HG02623 (cell line): ENCODE data around the gene CDH7.
A peak's percentile ranks its signal among the peaks of the same experiment; 100 is the strongest.

Experiments
- ATAC-seq: cut with Tn5 transposase; IDR thresholded peaks from one replicate; pipeline ENCODE4 v1.9.1; 2021; ENCODE audit warnings: moderate library complexity; ENCODE audit not compliant: unreplicated experiment

The CDH7 gene

DNA sequence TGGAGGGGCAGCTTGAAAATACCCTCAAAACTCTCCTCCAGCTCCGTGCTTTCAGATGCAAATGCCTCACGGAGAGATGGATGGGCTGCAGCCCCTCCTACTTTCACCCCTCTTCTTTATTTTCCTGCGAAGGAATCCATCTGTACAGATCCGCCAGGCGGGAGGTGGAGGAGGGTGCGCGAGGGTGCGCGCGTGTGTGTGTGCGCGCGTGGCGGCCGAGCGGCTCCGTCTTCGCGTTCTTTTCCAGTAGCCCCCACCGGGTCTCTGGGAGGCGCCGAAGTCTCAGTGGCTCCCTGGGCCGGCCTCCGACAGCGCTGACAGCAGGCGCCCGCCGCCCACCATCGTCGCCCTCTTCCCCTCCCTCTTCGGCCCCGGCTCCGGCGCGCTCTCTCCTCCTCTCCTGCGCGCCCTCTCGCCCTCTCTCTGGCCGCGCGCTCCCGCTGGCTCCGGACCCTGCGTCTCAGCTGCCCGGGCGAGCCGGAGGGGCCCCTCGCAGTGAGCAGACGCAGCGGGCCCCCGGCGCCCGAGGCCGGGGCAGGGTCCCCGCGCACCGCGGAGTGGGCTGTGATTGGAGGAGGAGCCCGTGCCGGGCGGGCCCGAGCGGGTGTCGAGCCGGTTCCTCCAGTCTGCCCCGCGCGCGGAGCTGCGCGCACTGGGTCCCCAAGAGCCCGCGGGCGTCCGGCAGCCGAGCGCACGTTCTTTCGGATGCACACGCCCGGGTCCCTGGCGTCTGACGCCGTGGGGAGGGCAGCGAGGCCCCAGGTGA lies at the start of gene CDH7:
TSS of gene CDH7 (plus strand) at position 624 of the 766 bp plus-strand sequence. CDS start 11,831 bp downstream, outside the sequence.
- no peak for ATAC-seq

DNA sequence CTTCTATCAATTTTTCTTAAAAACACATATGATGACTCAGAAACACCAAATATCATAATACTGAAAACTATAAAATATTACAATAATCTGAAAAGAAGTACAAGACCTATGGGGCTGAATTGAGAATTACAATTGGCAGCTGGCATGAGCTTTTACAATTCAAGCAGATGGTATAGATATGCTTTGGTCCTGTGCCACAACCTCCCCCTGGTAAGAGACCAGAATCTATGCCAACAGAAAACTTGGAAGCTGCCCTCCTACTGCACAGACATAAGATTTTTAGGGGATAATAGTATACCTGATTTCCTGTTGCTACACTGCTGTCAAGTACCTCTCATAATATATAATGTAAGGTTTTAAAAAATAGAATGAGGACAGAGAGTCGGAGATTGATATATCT lies 46.8 kb upstream of the CDH7 start:
- no peak for ATAC-seq

- ATAC-seq = no peak
Measured at GRCh38 chr18:65706646-65707045, 44.2 kb upstream of the CDH7 start.

- ATAC-seq = no peak
Measured at GRCh38 chr18:65711493-65711892, 39.3 kb upstream of the CDH7 start.

DNA sequence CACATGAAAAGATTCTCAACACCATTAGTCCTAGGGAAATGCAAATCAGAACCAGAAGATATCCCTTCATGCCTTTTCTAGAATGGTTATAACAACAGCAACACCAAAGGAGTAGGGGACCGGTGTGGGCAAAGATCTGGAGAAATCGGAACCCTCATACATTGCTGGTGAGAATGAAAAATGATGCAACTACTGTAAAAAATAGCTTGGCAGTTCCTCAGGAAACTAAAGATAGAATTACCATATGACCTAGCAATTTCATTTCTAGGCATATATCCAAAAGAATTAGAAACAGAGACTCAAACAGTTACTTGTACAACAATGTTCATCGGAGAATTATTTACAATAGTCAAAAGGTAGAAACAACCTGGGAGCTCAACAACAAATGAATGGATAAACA lies 29.2 kb upstream of the CDH7 start:
- no peak for ATAC-seq

DNA sequence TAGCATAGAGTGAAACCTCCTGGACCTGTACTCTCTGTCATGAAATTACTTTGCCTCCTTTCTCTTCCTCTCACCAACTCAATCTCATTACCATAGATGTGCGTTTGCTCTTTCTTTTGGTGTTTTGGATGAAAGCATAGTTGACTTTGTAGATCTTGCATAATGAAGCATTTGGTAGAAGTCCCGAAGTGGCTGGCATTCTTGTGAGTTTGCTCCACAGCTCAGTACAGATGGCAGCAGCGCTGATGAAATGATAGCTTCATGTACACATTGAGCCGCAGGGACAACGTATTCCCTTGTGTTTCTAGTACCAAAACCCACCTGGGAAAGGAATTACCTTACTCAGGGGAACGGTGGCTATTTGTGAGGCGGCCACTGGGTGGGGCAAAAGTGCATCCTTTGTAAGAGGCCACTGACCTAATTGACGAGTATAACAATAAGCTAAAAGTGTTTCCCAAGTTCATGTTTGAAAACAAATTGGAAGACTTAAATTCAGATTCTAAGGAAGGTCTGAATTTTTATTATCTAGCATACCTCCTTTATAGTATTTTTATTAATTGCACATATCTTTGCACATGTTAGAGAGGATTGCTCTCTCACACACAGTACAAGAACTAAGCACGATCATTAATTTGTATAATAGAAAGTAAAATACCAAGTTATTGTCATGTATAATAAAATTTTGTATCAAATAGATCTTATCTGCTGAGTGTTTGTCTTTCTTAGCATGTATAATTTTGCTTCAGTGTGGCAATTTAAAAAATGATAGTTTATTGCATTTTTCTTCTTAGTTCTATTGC lies 25.4 kb upstream of the CDH7 start:
- no peak for ATAC-seq

GRCh38 chr18:65735155-65735554 lies 15.7 kb upstream of the CDH7 start:
- no peak for ATAC-seq

GRCh38 chr18:65737471-65737955 lies 13.3 kb upstream of the CDH7 start:
- ATAC-seq = no peak

DNA sequence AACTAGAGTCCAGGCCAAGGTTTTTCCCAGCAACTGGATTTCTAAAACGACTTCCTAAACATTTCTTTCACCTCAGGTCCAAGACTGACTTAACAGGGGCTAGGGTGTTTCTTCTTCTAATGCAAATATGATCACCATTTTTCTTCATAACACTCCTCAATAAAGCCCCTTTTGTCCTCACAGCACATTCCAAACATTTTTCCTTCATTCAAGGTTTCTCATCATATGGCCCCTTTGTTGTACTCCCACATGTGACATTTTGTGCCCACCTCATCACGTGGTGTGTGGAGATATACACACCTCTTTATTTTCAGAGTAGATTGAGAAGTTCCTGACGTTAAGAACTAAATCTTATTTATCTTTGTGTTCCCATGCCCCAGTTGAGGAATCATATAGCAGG lies 3.9 kb upstream of the CDH7 start:
- ATAC-seq = no peak

DNA sequence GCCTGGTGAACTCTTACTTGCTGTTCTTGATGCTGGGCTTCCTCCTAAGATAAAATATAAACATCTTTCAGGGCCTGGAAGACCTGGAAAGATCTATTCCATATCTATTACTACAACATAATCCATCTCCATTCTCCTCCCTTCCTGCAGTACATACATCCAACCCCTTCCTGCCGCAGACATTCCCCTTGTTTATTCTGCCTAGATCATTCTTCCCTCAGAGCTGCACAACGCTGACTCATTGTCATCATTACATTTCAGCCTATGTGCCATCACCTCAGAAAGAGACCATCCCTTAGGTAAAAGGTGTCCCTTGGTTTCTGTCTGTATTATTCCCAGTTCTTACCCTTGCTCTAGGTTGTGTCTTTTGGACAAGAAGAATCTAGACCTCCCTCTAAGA lies 2.5 kb upstream of the CDH7 start:
- ATAC-seq = no peak

DNA sequence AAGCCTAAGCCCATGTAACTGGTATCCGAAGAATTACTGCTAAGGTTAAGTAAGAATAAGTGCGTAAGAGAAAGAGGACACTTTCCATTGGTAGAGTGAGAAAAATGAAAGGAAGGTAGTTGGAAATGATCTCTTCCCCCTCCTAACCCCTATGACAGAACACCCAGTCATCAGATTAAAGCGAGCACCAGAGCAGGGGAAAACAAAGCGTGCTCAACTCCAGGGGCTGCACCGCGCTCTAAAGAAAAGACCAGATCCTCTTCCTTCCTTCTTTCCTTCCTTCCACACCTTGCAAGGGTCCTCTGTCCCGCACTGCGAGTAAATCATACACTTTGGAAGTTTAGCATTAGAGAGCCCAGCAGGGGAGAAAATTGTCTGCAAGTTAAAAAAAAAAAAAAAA lies 971 bp upstream of the CDH7 start:
- ATAC-seq = no peak

DNA sequence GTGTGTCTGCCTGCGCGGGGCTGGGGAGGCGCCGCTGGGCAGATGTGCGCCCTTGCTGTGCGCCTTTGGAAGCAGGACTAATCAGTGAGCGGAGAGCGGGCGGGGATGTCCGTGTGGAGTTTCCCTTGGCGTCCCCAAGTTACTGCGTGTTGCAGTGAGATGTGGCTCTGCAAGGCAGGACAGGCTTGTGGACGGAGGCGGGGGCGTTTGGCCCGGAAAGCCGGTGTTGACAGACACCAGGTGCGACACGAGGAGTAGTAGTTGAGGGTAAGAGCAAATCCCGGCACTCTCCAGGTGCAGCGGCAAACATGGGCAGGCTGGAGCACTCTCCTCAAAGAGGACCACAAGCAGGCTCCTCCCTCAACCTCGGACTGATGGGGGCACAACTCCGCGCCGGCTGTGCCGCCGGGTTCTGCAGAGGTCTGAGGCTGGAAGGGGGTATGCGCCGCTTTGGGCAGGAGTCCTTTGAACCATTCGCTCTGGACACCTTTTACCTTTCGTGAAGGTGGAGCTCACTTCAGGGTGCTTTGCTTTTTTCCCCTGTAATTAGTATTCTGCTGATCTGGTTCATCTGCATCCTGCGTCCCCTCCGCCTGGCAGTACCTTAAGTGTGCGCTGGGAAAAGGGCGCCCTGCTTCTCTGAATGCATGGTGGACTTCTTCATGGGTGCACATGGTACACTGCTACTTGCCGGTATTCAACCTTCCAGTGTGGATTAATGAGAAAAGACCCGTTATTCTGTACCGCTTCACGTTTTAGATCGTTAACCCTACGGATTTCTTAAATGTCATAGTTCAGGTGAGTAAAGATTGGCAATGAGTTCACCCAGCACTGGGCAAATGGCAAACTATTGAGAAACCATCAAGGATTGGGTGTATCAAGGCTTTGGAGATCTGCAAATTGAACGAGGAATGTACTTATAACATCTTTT lies 608 bp downstream of the CDH7 start:
- ATAC-seq = no peak

DNA sequence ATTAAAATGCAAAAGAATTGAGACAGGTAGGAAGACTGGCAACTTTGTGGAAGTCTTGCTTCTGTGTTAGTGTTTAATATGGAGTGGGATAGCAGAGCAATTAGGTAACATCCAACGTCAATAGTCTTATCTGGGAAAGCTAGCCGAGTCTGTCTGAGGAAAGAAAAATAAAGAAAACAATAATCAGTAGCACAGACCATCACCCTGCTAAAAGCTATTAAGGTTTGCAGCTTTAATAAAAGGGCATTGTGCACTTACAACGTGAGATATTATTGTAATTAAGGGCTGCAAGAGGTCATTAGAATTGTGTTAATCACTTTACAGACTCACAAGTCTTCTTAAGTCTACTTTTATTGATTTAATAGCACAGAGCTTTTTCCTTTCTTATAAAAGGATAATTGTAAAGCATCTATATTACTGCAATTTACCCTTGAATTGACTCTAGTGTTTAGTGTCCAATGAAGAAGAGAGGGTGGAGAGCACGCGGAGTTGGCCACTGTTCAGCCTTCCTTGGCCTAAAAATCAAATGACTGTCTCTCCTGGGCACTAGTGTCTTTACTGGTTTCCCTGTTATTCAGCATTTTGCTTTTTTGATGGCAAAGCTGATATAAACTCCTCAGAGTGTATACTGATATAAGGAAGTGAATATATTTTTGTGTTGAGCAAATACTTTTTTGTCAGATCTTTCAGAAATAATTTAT lies 2.0 kb downstream of the CDH7 start:
- no peak for ATAC-seq

GRCh38 chr18:65753520-65753919 lies 2.7 kb downstream of the CDH7 start:
- ATAC-seq = peak; percentile 65

GRCh38 chr18:65754121-65754520 lies 3.3 kb downstream of the CDH7 start:
- no peak for ATAC-seq

- ATAC-seq = no peak
Measured at GRCh38 chr18:65755616-65756015, 4.8 kb downstream of the CDH7 start.

DNA sequence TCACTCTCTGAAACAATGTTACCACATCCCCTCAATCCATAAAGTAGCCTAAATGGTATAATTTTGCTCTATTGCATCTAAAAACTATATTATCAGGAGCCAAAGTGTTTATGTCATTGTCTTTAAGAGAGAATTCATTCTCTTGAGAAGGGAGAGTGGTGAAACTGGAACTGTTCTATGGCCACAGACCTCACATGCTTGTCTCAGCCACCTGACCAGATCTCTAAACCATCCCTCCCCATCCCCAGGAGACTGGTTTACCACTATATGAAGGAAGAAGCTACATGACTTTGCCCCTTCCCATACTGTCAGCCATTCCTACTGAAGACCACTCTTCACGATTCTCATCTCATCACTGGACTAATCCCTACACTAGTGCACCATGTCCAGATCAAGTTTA lies 9.6 kb downstream of the CDH7 start:
- no peak for ATAC-seq

GRCh38 chr18:65761636-65762295 lies 11.0 kb downstream of the CDH7 start:
- ATAC-seq = no peak

DNA sequence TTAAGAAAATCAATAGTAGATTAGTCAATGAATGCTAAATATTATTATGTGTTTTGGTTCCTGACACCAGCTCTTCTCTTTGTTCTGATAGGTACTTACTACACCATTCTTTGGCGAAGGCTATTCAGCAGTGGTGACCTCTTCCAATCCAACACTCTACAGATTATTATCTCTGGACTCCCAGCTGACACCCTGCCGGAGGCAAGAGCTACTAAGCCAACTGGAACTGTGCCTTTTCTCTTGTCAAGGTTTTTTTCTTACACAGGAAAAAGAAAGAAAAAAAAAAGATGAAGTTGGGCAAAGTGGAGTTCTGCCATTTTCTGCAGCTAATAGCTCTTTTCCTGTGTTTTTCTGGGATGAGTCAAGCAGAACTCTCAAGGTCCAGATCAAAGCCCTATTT lies 11.7 kb downstream of the CDH7 start:
- ATAC-seq = no peak

- ATAC-seq = no peak
Measured at GRCh38 chr18:65767406-65767805, 16.6 kb downstream of the CDH7 start.
